Activated T-cell treated with anti-CD3 and anti-CD28 coated beads for 48 hours (primary cell): ENCODE results near the gene CELF5.
"Not testable (repeated sequence)": the region's sequence is repeated elsewhere in the genome, so short reads cannot be mapped to it uniquely, and the experiment has no call there.

Experiments
- DNase-seq: peaks from one replicate; pipeline ENCODE4 v3.0.0-alpha.2; 2020; ENCODE audit warnings: low read depth

Gene CELF5

GRCh38 chr19:3207461-3208242 is 16.8 kb upstream of the CELF5 start:
- no peak for DNase-seq

GRCh38 chr19:3208317-3209207 is 15.9 kb upstream of the CELF5 start:
- DNase-seq = no peak

- peak; percentile 63 for DNase-seq
These were observed 14.0 kb upstream of the CELF5 start for GRCh38 chr19:3210347-3211017.

GRCh38 chr19:3211191-3211590 is 13.3 kb upstream of the CELF5 start:
- no peak for DNase-seq

- DNase-seq = no peak
These were observed 11.3 kb upstream of the CELF5 start for GRCh38 chr19:3213159-3213558.

GRCh38 chr19:3216874-3217273 is 7.6 kb upstream of the CELF5 start:
- DNase-seq = no peak

GRCh38 chr19:3220576-3220975 is 3.9 kb upstream of the CELF5 start:
- no peak for DNase-seq

GRCh38 chr19:3221576-3221975 is 2.9 kb upstream of the CELF5 start:
- DNase-seq = not testable (repeated sequence)

GRCh38 chr19:3222709-3223108 is 1.8 kb upstream of the CELF5 start:
- DNase-seq = no peak

- no peak for DNase-seq
These were observed 666 bp downstream of the CELF5 start for GRCh38 chr19:3225169-3225485.

- DNase-seq = no peak
These were observed 1.2 kb downstream of the CELF5 start for GRCh38 chr19:3225677-3226093.

GRCh38 chr19:3227054-3227626 is 2.7 kb downstream of the CELF5 start:
- no peak for DNase-seq

GRCh38 chr19:3229346-3229743 is 4.9 kb downstream of the CELF5 start:
- no peak for DNase-seq

GRCh38 chr19:3229888-3230496 is 5.5 kb downstream of the CELF5 start:
- no peak for DNase-seq

- DNase-seq = no peak
These were observed 6.8 kb downstream of the CELF5 start for GRCh38 chr19:3231288-3231687.

GRCh38 chr19:3233116-3233515 is 8.7 kb downstream of the CELF5 start:
- no peak for DNase-seq

GRCh38 chr19:3233831-3234230 is 9.4 kb downstream of the CELF5 start:
- DNase-seq = no peak

- peak; percentile 29 for DNase-seq
These were observed 10.3 kb downstream of the CELF5 start for GRCh38 chr19:3234800-3235199.

GRCh38 chr19:3235604-3236003 is 11.1 kb downstream of the CELF5 start:
- DNase-seq = not testable (repeated sequence)

GRCh38 chr19:3236272-3236671 is 11.8 kb downstream of the CELF5 start:
- no peak for DNase-seq

GRCh38 chr19:3238066-3238561 is 13.7 kb downstream of the CELF5 start:
- no peak for DNase-seq

- no peak for DNase-seq
These were observed 14.9 kb downstream of the CELF5 start for GRCh38 chr19:3239367-3239766.
